ENCODE results near the gene SORBS1. TPM values are rescaled to one million over a fixed set of nuclear protein-coding genes. Genes with fewer than 3 reads are reported as not detected.

SORBS1 gene
- total and polyA plus RNA-seq, 2 donors (not counting 3 experiments of a cell fraction or from before 2014, with no cell fraction given), result 2.0 to 7.9 TPM

DNA sequence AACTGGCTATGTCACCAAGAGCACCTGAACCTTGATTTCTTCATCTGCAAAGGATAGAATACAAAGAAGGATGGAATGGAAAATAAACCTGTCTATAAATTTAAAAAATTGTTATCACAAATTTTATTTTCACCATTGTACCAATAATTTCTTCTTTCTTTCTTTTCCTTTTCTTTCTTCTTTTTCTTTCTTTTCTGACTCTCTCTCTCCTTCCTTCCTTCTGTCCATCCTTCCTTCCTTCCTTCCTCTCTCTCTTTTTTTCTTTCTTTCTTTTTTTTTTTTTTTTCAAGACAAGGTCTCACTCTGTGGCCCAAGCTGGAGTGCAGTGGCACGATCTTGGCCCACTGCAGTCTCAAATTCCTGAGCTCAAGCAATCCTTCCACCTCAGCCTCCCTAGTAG is 36.6 kb upstream of the SORBS1 start:
- ChIA-PET CTCF (interaction anchor here (0.8 to 10.3 kb wide), 4 partner anchors 8 to 223 kb away, joined by 3 to 314 read pairs (median 100); no protein-coding TSS in a partner anchor), POLR2A (no interaction called here)
- no peak for DNase-seq (ENCODE audit: low read depth, low spot score)
- intact Hi-C loops (cut with micrococcal nuclease), result no loop called here
- Histone ChIP-seq H3K36me3 (ENCODE audit: control insufficient read depth in 2 of 2, extremely low read depth in 1 of 2, insufficient read depth in 2 of 2, low read length in 2 of 2) (no peaks in the 10 kb centered on the region), H2AFZ (ENCODE audit: low read depth, low read length) (no peak overlapping the region), H3K79me2 (ENCODE audit: control insufficient read depth, insufficient read depth, low read length) (no peaks in the 10 kb centered on the region), H3K9me1 (replicated peaks; ENCODE audit: control insufficient read depth, extremely low read depth, insufficient read depth, low read length) (no peaks in the 10 kb centered on the region), H3K27me3 (ENCODE audit: control insufficient read depth in 2 of 2, insufficient read depth in 2 of 2, low read length in 2 of 2) (peaks cover 0 to 7% of the 10 kb centered on the region in 2 experiments), H3K9ac (replicated peaks; ENCODE audit: extremely low read depth, insufficient read depth, low read length) (no peak overlapping the region), H3K27ac (ENCODE audit: insufficient read depth, low read depth, low read length) (no peak overlapping the region), H4K20me1 (replicated peaks; ENCODE audit: control insufficient read depth, extremely low read depth, insufficient read depth, low read length) (no peaks in the 10 kb centered on the region), H3K4me1 (ENCODE audit: control insufficient read depth, extremely low read depth, insufficient read depth, low read length) (no peaks in the 10 kb centered on the region), H3K4me2 (ENCODE audit: insufficient read depth, low read length) (no peak overlapping the region), H3K4me3 (replicated peaks in 1 of 3; ENCODE audit: insufficient read depth in 1 of 3, low read depth in 1 of 3, low read length in 3 of 3) (no peak overlapping the region), H3K9me3 (replicated peaks; ENCODE audit: control insufficient read depth, insufficient read depth, low read length) (no peaks in the 10 kb centered on the region)
- dilution Hi-C loops (cut with MboI; ENCODE audit: extremely low pct_ligation_motif_present, low sequenced_read_pairs), result loop anchor here (25.0 kb wide), 1 partner anchor 185 kb away; no protein-coding TSS in a partner anchor
- FAIRE-seq, result no peak
- TF ChIP-seq, protein P1, sequence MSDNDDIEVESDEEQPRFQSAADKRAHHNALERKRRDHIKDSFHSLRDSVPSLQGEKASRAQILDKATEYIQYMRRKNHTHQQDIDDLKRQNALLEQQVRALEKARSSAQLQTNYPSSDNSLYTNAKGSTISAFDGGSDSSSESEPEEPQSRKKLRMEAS (IDR thresholded peaks at IDR 0.05; ENCODE audit: insufficient read depth, insufficient read length), result no peak
- TF ChIP-seq EZH2 (IDR thresholded peaks at IDR 0.05; ENCODE audit: borderline replicate concordance, low read depth, low read length, severe bottlenecking) (no peak), JUN (IDR thresholded peaks at IDR 0.05; ENCODE audit: borderline replicate concordance, insufficient read depth, insufficient read length, low read depth) (no peak), POLR2AphosphoS5 (IDR thresholded peaks at IDR 0.05; ENCODE audit: insufficient read depth, low read depth, low read length) (no peak), POLR2A (IDR thresholded peaks at IDR 0.05; ENCODE audit: low read depth, low read length) (no peak), FOS (IDR thresholded peaks at IDR 0.05; ENCODE audit: borderline replicate concordance, insufficient read depth, low read length) (no peak), CTCF (IDR thresholded peaks at IDR 0.05; ENCODE audit: extremely low read depth in 1 of 2, insufficient read depth in 1 of 2, low read depth in 1 of 2, low read length in 2 of 2) (no peak)
- BruUV-seq (replicated peaks), result no TSS peak

Measured in endothelial cell of umbilical vein (primary cell).